DMS79 (cell line): ENCODE data around the gene FAM120B.
"Not testable (repeated sequence)": the region's sequence is repeated elsewhere in the genome, so short reads cannot be mapped to it uniquely, and the experiment has no call there.

ENCODE experiments used
- DNase-seq: peaks from one replicate; lab custom pipeline; 2025; lab: John Stamatoyannopoulos, UW

The FAM120B gene

GRCh38 chr6:170383466-170384035, 77.0 kb downstream of the FAM120B start:
- no peak for DNase-seq

- DNase-seq: no peak
These were observed 78.9 kb downstream of the FAM120B start for GRCh38 chr6:170385506-170385905.

DNA sequence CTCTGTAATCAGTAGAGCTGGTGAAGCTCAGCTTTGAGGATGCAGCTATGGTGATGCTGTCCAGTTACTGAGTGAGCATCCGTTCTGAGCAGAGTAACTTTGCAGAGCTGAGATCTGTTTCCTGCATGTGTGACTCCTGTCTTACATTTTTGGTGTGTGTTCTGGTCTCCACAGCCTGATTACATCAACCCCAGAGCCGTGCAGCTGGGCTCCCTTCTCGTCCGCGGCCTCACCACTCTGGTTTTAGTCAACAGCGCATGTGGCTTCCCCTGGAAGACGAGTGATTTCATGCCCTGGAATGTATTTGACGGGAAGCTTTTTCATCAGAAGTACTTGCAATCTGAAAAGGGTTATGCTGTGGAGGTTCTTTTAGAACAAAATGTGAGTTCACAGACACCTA, 81.6 kb downstream of the FAM120B start:
- DNase-seq: no peak

- DNase-seq: no peak
These were observed 86.5 kb downstream of the FAM120B start for GRCh38 chr6:170393033-170393432.

- DNase-seq: no peak
These were observed 87.3 kb downstream of the FAM120B start for GRCh38 chr6:170393807-170394399.

DNA sequence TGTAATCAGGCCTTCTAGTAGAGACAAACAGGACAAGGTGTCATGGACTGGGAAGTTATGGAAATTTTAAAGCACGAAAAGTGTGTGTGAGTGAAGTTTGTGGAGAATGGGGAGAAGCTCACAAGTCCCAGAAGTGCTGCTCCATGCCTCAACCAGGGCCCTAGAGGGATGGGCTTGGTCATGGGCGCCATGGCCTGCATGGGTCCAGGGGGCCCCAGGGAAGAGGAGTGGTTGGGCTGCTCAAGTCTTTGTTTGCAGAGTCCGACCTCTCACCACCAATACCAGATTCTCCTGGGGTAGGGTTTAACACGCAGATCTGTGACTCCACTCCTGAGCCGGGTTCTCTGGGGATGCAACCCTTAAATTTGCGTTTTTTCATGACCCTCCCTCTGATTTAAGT, 88.4 kb downstream of the FAM120B start:
- DNase-seq: no peak

- DNase-seq: not testable (repeated sequence)
These were observed 92.3 kb downstream of the FAM120B start for GRCh38 chr6:170398743-170399369.

DNA sequence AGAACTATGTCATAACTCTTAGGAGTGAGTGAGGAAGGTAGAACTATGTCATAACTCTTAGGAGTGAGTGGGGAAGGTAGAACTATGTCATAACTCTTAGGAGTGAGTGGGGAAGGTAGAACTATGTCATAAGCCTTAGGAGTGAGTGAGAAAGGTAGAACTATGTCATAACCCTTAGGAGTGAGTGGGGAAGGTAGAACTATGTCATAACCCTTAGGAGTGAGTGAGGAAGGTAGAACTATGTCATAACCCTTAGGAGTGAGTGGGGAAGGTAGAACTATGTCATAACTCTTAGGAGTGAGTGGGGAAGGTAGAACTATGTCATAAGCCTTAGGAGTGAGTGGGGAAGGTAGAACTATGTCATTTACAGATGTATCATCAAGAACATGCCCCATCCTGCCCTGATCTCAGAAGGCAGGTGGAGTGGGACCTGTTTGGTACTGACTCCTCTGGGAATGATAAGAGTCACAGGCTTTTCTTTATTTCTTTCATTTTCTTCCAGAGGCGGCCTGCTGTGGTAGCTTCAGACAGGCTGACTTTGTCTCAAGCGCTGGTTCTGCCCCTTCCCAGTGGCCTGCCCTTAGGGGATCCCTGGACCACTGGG, 93.5 kb downstream of the FAM120B start:
- DNase-seq: not testable (repeated sequence)

DNA sequence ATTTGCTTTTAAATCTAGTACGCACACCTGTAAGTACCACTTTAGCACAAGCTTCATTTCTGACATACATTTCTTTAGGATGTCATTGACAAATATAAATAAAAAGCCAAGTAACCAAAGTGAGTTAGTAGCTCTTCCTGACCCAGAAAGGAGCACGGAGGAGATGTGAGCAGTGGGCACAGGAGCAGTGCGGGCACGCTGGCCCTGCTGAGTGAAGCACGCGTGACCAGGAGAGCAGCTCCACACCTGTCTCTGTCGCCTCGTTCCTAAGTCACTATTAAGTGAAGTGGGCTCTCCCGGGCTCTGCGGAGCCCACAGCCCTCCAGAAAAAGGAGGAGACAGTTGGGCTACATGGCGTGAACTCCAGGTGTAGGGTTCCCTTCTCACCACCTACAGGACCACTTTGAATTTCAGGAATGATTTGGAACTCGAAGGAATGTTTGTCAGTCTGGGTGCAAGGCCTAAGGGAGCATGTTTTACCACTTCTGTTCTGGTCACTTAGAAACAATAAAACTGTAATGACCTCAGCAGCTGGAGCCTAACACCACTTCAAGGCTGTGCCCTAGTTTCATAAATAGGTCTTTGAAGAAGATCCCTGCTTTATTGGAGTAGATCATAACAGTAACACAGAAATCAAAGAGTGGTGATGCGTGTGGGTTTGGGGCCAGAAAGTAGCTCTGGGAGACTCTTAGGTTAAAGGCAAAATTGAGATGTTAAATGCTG, 95.9 kb downstream of the FAM120B start:
- peak; percentile 54 for DNase-seq

- no peak for DNase-seq
These were observed 96.9 kb downstream of the FAM120B start for GRCh38 chr6:170403451-170403850.

GRCh38 chr6:170404036-170404435, 97.5 kb downstream of the FAM120B start:
- DNase-seq: no peak

DNA sequence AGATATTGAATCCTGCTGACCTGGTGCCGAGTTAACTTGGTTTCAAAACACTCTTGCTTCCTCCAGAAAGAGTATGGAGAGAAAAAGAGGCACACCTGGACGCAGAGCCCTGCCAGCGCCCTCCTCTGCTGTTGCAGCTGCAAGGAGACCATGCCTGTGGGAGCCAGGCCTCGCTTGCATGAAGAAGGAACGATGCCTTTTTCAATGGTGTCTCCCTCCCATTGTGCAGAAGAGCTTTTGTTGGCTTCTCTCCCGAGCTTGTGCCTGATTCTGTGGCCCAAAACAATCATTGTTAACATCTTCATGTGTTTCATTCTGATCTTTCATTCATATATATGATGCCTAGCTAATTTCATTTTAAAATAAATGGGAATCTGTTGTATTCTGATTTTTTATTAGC, 98.1 kb downstream of the FAM120B start:
- no peak for DNase-seq

DNA sequence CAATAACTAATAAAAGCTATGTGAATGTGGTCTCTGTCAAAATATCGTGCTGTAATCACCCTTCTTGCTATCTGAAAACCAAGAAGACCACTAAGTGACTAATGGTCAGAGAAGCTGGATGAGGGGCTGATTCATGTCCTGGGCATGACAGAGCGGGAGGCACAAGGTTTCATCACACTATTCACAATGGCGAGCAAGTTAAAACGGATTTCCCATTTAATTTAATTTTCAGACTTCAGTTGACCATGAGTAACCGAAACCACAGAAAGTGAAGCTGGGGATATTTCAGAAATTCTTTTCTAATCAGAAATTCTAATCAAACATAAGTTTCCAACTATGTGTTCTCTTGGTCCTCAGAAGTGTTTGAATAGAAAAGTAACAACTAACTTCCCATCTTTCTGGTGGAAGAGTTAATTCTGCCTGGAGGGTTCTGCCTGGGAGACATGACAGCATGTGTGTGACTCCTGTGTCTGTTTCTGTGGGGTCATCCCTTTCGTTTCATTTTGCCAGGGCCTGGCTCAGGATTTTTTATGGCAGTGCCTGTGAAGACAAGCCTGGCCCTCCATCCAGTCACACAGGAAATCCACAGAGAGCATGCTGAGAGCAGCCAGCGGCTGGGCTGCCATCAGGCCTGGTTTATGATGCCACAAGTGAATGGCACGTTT, 98.9 kb downstream of the FAM120B start:
- no peak for DNase-seq

GRCh38 chr6:170407200-170407599, 100.6 kb downstream of the FAM120B start:
- DNase-seq: no peak

- DNase-seq: no peak
These were observed 101.4 kb downstream of the FAM120B start for GRCh38 chr6:170407932-170408331.

DNA sequence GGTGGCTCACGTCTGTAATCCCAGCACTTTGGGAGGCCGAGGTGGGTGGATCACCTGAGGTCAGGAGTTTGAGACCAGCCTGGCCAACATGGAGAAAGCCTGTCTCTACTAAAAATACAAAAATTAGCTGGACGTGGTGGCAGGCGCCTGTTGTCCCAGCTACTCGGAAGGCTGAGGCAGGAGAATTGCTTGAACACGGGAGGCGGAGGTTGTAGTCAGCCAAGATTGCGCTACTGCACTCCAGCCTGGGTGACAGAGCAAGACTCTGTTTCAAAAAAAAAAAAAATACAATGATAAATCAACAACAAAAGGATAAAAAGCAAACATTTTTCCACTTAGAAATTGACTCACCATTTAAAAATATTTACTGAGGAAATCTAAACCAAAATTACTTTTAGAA, 103.2 kb downstream of the FAM120B start:
- not testable (repeated sequence) for DNase-seq

GRCh38 chr6:170410241-170410640, 103.7 kb downstream of the FAM120B start:
- DNase-seq: no peak

- DNase-seq: no peak
These were observed 108.8 kb downstream of the FAM120B start for GRCh38 chr6:170415318-170415717.

- DNase-seq: no peak
These were observed 109.7 kb downstream of the FAM120B start for GRCh38 chr6:170416303-170416702.

DNA sequence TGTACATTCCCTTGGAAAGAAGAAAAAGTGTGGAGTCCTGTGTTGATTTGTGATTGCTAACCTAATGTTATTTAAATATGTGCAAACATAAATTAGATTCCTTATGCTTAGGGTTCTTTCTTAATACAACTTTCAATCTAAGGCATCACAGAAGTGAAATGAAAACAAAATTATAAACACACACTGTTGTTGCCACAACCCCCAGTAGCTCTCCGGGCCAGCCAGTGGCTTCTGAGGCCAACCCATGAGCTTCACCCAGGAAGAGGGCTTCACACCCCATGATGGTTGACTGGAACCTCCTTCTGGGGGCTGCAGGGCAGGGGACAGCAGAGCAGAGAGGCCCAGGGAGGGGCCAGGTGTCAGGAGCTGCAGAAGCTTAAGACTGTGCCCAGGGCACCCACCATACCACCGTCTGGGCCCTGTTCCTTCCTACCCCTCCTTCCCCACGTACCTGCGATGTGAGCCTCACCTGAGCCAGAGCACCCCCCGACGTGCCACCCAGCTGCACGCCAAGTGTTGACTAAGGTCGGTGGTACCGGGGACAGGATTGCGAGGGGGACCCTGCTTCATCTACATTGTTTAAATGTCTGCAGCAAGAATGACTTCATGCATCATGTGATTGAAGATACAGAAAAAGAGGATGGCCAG, 110.5 kb downstream of the FAM120B start:
- no peak for DNase-seq

DNA sequence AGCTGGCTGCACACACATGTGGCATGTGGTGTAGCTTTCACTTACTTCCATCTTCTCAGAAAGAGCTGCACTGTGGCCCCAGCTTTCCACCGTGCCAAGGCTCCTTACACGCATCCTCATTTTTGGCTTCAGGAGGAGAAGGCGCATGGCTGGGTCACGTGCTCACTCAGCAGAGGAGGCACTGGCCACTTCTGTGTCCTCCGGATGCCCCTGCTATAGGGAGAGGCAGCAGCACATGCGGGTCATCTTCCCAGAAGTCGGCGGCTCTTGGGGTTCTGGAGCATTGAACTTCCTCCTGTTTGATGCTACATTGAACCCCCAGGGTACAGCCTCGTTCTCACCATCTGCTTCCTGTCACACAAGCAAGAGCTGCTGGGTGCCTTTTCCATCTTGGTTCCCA, 111.3 kb downstream of the FAM120B start:
- no peak for DNase-seq

- no peak for DNase-seq
These were observed 113.7 kb downstream of the FAM120B start for GRCh38 chr6:170420283-170420682.
